ENCODE data around the gene SBNO1.
"Not testable (repeated sequence)": the region's sequence is repeated elsewhere in the genome, so short reads cannot be mapped to it uniquely, and the experiment has no call there.

Gene SBNO1

GRCh38 chr12:123364532-123365024 lies at the start of gene SBNO1:
Gene SBNO1, minus strand, starts transcription at chr12:123364847. Its CDS starts 14,406 bp downstream, at chr12:123350441.
- Mint-ChIP-seq H3K36me3 (no peaks in the 10 kb centered on the region), H3K27me3 (no peaks in the 10 kb centered on the region), H3K4me1 (peaks cover 12% of the 10 kb centered on the region), H3K9me3 (no peaks in the 10 kb centered on the region), H3K4me3 (peak within 1 kb of the TSS; percentile 98), H3K27ac (peak within 1 kb of the TSS; percentile 97)
- peak; percentile 75 for ATAC-seq

- ATAC-seq, result no peak
- no peaks in the 10 kb centered on the region for H3K9me3 Mint-ChIP-seq
- no peak overlapping the region for H3K4me3 Mint-ChIP-seq
- H3K27me3 Mint-ChIP-seq, result no peaks in the 10 kb centered on the region
- peak overlapping the region; percentile 17 for H3K27ac Mint-ChIP-seq
- H3K4me1 Mint-ChIP-seq, result peaks cover 6% of the 10 kb centered on the region
- H3K36me3 Mint-ChIP-seq, result peaks cover 28% of the 10 kb centered on the region
Measured at GRCh38 chr12:123410041-123410412, 45.4 kb upstream of the SBNO1 start.

GRCh38 chr12:123409284-123410040 lies 44.8 kb upstream of the SBNO1 start:
- not testable (repeated sequence) for H3K27me3 Mint-ChIP-seq, H3K4me3 Mint-ChIP-seq, H3K9me3 Mint-ChIP-seq, H3K4me1 Mint-ChIP-seq
- Mint-ChIP-seq H3K27ac (peak overlapping the region; percentile 17), H3K36me3 (peaks cover 29% of the 10 kb centered on the region)
- peak; percentile 89 for ATAC-seq

GRCh38 chr12:123408619-123409018 lies 44.0 kb upstream of the SBNO1 start:
- Mint-ChIP-seq H3K4me1 (peaks cover 13% of the 10 kb centered on the region), H3K36me3 (peaks cover 36% of the 10 kb centered on the region)
- H3K9me3 Mint-ChIP-seq, H3K27me3 Mint-ChIP-seq, H3K27ac Mint-ChIP-seq, H3K4me3 Mint-ChIP-seq, ATAC-seq: not testable (repeated sequence)

- H3K27ac Mint-ChIP-seq, H3K9me3 Mint-ChIP-seq, ATAC-seq, H3K27me3 Mint-ChIP-seq, H3K4me3 Mint-ChIP-seq: not testable (repeated sequence)
- H3K4me1 Mint-ChIP-seq, result peaks cover 13% of the 10 kb centered on the region
- H3K36me3 Mint-ChIP-seq, result peaks cover 37% of the 10 kb centered on the region
Measured at GRCh38 chr12:123407934-123408333, 43.3 kb upstream of the SBNO1 start.

- H3K9me3 Mint-ChIP-seq, H3K4me3 Mint-ChIP-seq, H3K27ac Mint-ChIP-seq, H3K27me3 Mint-ChIP-seq, ATAC-seq: not testable (repeated sequence)
- Mint-ChIP-seq H3K36me3 (peaks cover 40% of the 10 kb centered on the region), H3K4me1 (peaks cover 13% of the 10 kb centered on the region)
Measured at GRCh38 chr12:123407269-123407668, 42.6 kb upstream of the SBNO1 start.

- Mint-ChIP-seq H3K9me3 (no peaks in the 10 kb centered on the region), H3K4me1 (peaks cover 7% of the 10 kb centered on the region), H3K27me3 (no peaks in the 10 kb centered on the region), H3K27ac (peak overlapping the region; percentile 36), H3K4me3 (no peak overlapping the region), H3K36me3 (peaks cover 38% of the 10 kb centered on the region)
- peak; percentile 68 for ATAC-seq
Measured at GRCh38 chr12:123404581-123404980, 39.9 kb upstream of the SBNO1 start.

- Mint-ChIP-seq H3K36me3 (peaks cover 38% of the 10 kb centered on the region), H3K4me3 (no peak overlapping the region), H3K27ac (no peak overlapping the region), H3K9me3 (no peaks in the 10 kb centered on the region), H3K4me1 (peaks cover 12% of the 10 kb centered on the region), H3K27me3 (no peaks in the 10 kb centered on the region)
- ATAC-seq, result no peak
Measured at GRCh38 chr12:123401753-123402683, 37.4 kb upstream of the SBNO1 start.

- ATAC-seq, result no peak
- Mint-ChIP-seq H3K27ac (no peak overlapping the region), H3K36me3 (peaks cover 44% of the 10 kb centered on the region), H3K9me3 (no peaks in the 10 kb centered on the region), H3K4me3 (no peak overlapping the region), H3K4me1 (peaks cover 15% of the 10 kb centered on the region), H3K27me3 (no peaks in the 10 kb centered on the region)
Measured at GRCh38 chr12:123399255-123399617, 34.6 kb upstream of the SBNO1 start.

GRCh38 chr12:123398550-123399254 lies 34.1 kb upstream of the SBNO1 start:
- H3K27me3 Mint-ChIP-seq, result no peaks in the 10 kb centered on the region
- H3K36me3 Mint-ChIP-seq, result peaks cover 40% of the 10 kb centered on the region
- no peak for ATAC-seq
- no peak overlapping the region for H3K27ac Mint-ChIP-seq
- peaks cover 12% of the 10 kb centered on the region for H3K4me1 Mint-ChIP-seq
- H3K4me3 Mint-ChIP-seq, result no peak overlapping the region
- H3K9me3 Mint-ChIP-seq, result no peaks in the 10 kb centered on the region

GRCh38 chr12:123398177-123398549 lies 33.5 kb upstream of the SBNO1 start:
- H3K4me1 Mint-ChIP-seq, result peaks cover 12% of the 10 kb centered on the region
- H3K9me3 Mint-ChIP-seq, result no peaks in the 10 kb centered on the region
- H3K27me3 Mint-ChIP-seq, result no peaks in the 10 kb centered on the region
- no peak overlapping the region for H3K4me3 Mint-ChIP-seq
- H3K36me3 Mint-ChIP-seq, result peaks cover 39% of the 10 kb centered on the region
- no peak for ATAC-seq
- H3K27ac Mint-ChIP-seq, result no peak overlapping the region

GRCh38 chr12:123397400-123397799 lies 32.8 kb upstream of the SBNO1 start:
- no peak for ATAC-seq
- no peaks in the 10 kb centered on the region for H3K9me3 Mint-ChIP-seq
- H3K36me3 Mint-ChIP-seq, result peaks cover 41% of the 10 kb centered on the region
- no peaks in the 10 kb centered on the region for H3K27me3 Mint-ChIP-seq
- peaks cover 12% of the 10 kb centered on the region for H3K4me1 Mint-ChIP-seq
- no peak overlapping the region for H3K4me3 Mint-ChIP-seq
- H3K27ac Mint-ChIP-seq, result no peak overlapping the region

- Mint-ChIP-seq H3K27me3 (no peaks in the 10 kb centered on the region), H3K27ac (no peak overlapping the region), H3K9me3 (no peaks in the 10 kb centered on the region), H3K4me3 (no peak overlapping the region), H3K4me1 (peaks cover 12% of the 10 kb centered on the region), H3K36me3 (peaks cover 39% of the 10 kb centered on the region)
- no peak for ATAC-seq
Measured at GRCh38 chr12:123396954-123397353, 32.3 kb upstream of the SBNO1 start.

GRCh38 chr12:123396543-123396942 lies 31.9 kb upstream of the SBNO1 start:
- H3K27me3 Mint-ChIP-seq, result no peaks in the 10 kb centered on the region
- H3K36me3 Mint-ChIP-seq, result peaks cover 39% of the 10 kb centered on the region
- no peaks in the 10 kb centered on the region for H3K9me3 Mint-ChIP-seq
- no peak overlapping the region for H3K27ac Mint-ChIP-seq
- no peak overlapping the region for H3K4me3 Mint-ChIP-seq
- H3K4me1 Mint-ChIP-seq, result peaks cover 12% of the 10 kb centered on the region
- ATAC-seq, result no peak

GRCh38 chr12:123395236-123395635 lies 30.6 kb upstream of the SBNO1 start:
- Mint-ChIP-seq H3K9me3 (no peaks in the 10 kb centered on the region), H3K27ac (no peak overlapping the region), H3K4me3 (no peak overlapping the region), H3K36me3 (peaks cover 44% of the 10 kb centered on the region), H3K4me1 (peaks cover 21% of the 10 kb centered on the region), H3K27me3 (no peaks in the 10 kb centered on the region)
- no peak for ATAC-seq

Measured in stimulated activated memory B cell treated with anti-CD40 and anti-IgM and Interleukin-4, amounts not matched to agents 10 μg/mL and 1 μg/mL and 100 μg/mL, for 72 hours (primary cell).